CD14-positive monocyte (primary cell): Measurements from ENCODE around the gene DEAF1. TPM values are rescaled to one million over a fixed set of nuclear protein-coding genes. Genes with fewer than 3 reads are reported as not detected.

Experiments used
- DNase-seq, 3 donors: peaks; one replicate each; pipeline ENCODE4 v3.0.0-alpha.2; 2011 to 2022
- H2AFZ ChIP-seq: 2 replicates; pipeline ENCODE4 v1.6.0; 2012; ENCODE audit warnings: mild to moderate bottlenecking, low read depth, low read length, inconsistent platforms; ENCODE audit not compliant: insufficient read depth, poor library complexity, severe bottlenecking
- H3K27ac ChIP-seq, 2 donors: 1 replicate in 1 of 2; 2 replicates in 1 of 2; pipeline ENCODE4 v1.5.1; 2012 to 2013; ENCODE audit warnings: low read length in 2 of 2, control low read depth in 1 of 2, inconsistent platforms in 1 of 2, low read depth in 1 of 2, mild to moderate bottlenecking in 1 of 2
- H3K27me3 ChIP-seq, 2 donors: one replicate each; pipeline versions ENCODE4 v1.6.0 to v1.6.1; 2011 to 2013; ENCODE audit warnings: low read length in 2 of 2; ENCODE audit not compliant: control insufficient read depth in 2 of 2, insufficient read depth in 2 of 2
- H3K36me3 ChIP-seq, 2 donors: replicated peaks in 1 of 2; 1 replicate in 1 of 2; 2 replicates in 1 of 2; pipeline versions ENCODE4 v1.5.1 to v1.6.1; 2012 to 2013; ENCODE audit warnings: low read length in 2 of 2, control low read depth in 1 of 2, inconsistent platforms in 1 of 2, mild to moderate bottlenecking in 1 of 2; ENCODE audit not compliant: insufficient read depth in 2 of 2, control insufficient read depth in 1 of 2
- H3K4me1 ChIP-seq, 2 donors: 1 replicate in 1 of 2; 2 replicates in 1 of 2; pipeline versions ENCODE4 v1.5.1 to v1.6.1; 2012 to 2013; ENCODE audit warnings: low read length in 2 of 2, control low read depth in 1 of 2, inconsistent platforms in 1 of 2, mild to moderate bottlenecking in 1 of 2, moderate library complexity in 1 of 2; ENCODE audit not compliant: insufficient read depth in 2 of 2, control insufficient read depth in 1 of 2
- H3K4me2 ChIP-seq: replicated peaks from 2 replicates; pipeline ENCODE3; 2012; ENCODE audit warnings: low read length, moderate library complexity, mild to moderate bottlenecking; ENCODE audit not compliant: poor library complexity, severe bottlenecking; ENCODE audit errors: extremely low read depth
- H3K4me3 ChIP-seq, 3 experiments: fragments of 200-600 bp in 1 of 3; sonication (generic) in 1 of 3; replicated peaks in 1 of 3; 1 replicate in 2 of 3; 2 replicates in 1 of 3; pipeline ENCODE4 v1.5.1; 2011 to 2013; ENCODE audit warnings: low read length in 3 of 3, mild to moderate bottlenecking in 3 of 3, control low read depth in 2 of 3, low read depth in 2 of 3, inconsistent platforms in 1 of 3, moderate library complexity in 1 of 3
- H3K79me2 ChIP-seq: 2 replicates; pipeline ENCODE4 v1.6.0; 2012; ENCODE audit warnings: mild to moderate bottlenecking, control low read depth, inconsistent platforms, low read length, moderate library complexity; ENCODE audit not compliant: insufficient read depth
- H3K9ac ChIP-seq: 2 replicates; pipeline ENCODE4 v1.6.0; 2017; ENCODE audit warnings: low read length, mild to moderate bottlenecking; ENCODE audit not compliant: insufficient read depth, poor library complexity, severe bottlenecking
- H3K9me3 ChIP-seq, 2 donors: replicated peaks in 1 of 2; 1 replicate in 1 of 2; 2 replicates in 1 of 2; pipeline versions ENCODE4 v1.5.1 to v1.6.1; 2012 to 2013; ENCODE audit warnings: low read length in 2 of 2, control low read depth in 1 of 2; ENCODE audit not compliant: control insufficient read depth in 1 of 2, insufficient read depth in 1 of 2
- H4K20me1 ChIP-seq: 2 replicates; pipeline ENCODE4 v1.6.0; 2012; ENCODE audit warnings: mild to moderate bottlenecking, low read length, control low read depth, moderate library complexity; ENCODE audit not compliant: insufficient read depth
- H3K27ac Mint-ChIP-seq, 7 donors: one replicate each; pipeline ENCODE4 v1.8.0; 2020; ENCODE audit warnings: mild to moderate bottlenecking in 7 of 7, mixed read lengths in 7 of 7, moderate library complexity in 6 of 7, inconsistent platforms in 2 of 7
- H3K27me3 Mint-ChIP-seq, 3 donors: one replicate each; pipeline ENCODE4 v1.8.0; 2021 to 2022; ENCODE audit warnings: low read depth in 3 of 3, mild to moderate bottlenecking in 3 of 3, mixed read lengths in 3 of 3, moderate library complexity in 3 of 3, inconsistent platforms in 1 of 3
- H3K36me3 Mint-ChIP-seq, 2 donors: one replicate each; pipeline ENCODE4 v1.8.0; 2020; ENCODE audit warnings: mixed read lengths in 2 of 2, inconsistent platforms in 1 of 2, mild to moderate bottlenecking in 1 of 2
- H3K4me1 Mint-ChIP-seq: one replicate; pipeline ENCODE4 v1.8.0; 2020; ENCODE audit warnings: mild to moderate bottlenecking, mixed read lengths
- H3K4me3 Mint-ChIP-seq, 2 donors: one replicate each; pipeline ENCODE4 v1.8.0; 2020; ENCODE audit warnings: mild to moderate bottlenecking in 2 of 2, mixed read lengths in 2 of 2, moderate library complexity in 1 of 2
- H3K9me3 Mint-ChIP-seq, 7 donors: one replicate each; pipeline ENCODE4 v1.8.0; 2020 to 2022; ENCODE audit warnings: mixed read lengths in 7 of 7, mild to moderate bottlenecking in 6 of 7, moderate library complexity in 6 of 7, inconsistent platforms in 2 of 7
- WGBS: methylation state at CpG from one replicate; pipeline ENCODE4 v1.1.5; 2013; ENCODE audit warnings: missing lambda C conversion rate; ENCODE audit not compliant: insufficient coverage; 5-methylcytosine and 5-hydroxymethylcytosine counted together
- intact Hi-C, 2 donors: fragments of 100-400 bp; cut with micrococcal nuclease; formaldehyde crosslinking; loops; one replicate each; pipeline versions ENCODE4 v1.15.0 to v1.15.1; 2023
- polyA plus RNA-seq, 3 donors: library from polyadenylated mRNA; depleted of rRNA in 1 of 3; unstranded in 2 of 3; stranded (reverse) in 1 of 3; fragments of 300-500 nt in 2 of 3; fragments of >200 nt in 1 of 3; fragmentation: Illumina TruSeq in 2 of 3; gene quantifications; 1 replicate in 2 of 3; 2 replicates in 1 of 3; pipeline ENCODE4 v1.2.3, GENCODE V29; 2012 to 2021
- TF ChIP-seq, protein P1 (sequence below): fragments of 200-600 bp; IDR thresholded peaks from one replicate; pipeline ENCODE4 v1.8.0; 2022; ENCODE audit warnings: antibody characterized with exemption, mild to moderate bottlenecking

DEAF1 gene
- polyA plus RNA-seq, 3 donors = 18.0 to 22.3 (median 22.2) TPM

DNA sequence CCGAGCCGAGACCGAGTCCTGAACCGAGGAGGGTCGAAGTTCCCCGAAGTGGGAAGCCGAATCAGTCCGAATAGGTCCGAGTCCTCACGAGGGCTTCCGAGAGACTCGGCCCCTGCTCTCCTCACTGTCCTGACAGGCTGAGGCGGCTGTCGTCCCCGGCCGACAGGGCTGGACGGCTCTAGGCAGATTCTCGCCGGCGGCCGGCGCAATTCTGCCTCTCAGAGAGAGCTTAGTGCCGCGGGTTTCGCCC lies 191 bp upstream of the DEAF1 start:
- H3K27me3 Mint-ChIP-seq = peaks cover 0 to 8% (median 5%) of the 10 kb centered on the region in 3 donors
- Histone ChIP-seq H3K4me3 (peak overlapping the region; percentile 73 to 87 (median 83)), H3K36me3 (peaks cover 5 to 19% of the 10 kb centered on the region in 2 donors), H4K20me1 (peaks cover 38% of the 10 kb centered on the region), H3K4me1 (peaks cover 46 to 51% of the 10 kb centered on the region in 2 donors), H3K9me3 (no peaks in the 10 kb centered on the region), H3K9ac (peak overlapping the region; percentile 95), H2AFZ (peak overlapping the region; percentile 89), H3K27me3 (no peaks in the 10 kb centered on the region), H3K27ac (peak overlapping the region; percentile 95 to 98), H3K4me2 (peak overlapping the region; percentile 84), H3K79me2 (peaks cover 58% of the 10 kb centered on the region)
- TF ChIP-seq, protein P1, sequence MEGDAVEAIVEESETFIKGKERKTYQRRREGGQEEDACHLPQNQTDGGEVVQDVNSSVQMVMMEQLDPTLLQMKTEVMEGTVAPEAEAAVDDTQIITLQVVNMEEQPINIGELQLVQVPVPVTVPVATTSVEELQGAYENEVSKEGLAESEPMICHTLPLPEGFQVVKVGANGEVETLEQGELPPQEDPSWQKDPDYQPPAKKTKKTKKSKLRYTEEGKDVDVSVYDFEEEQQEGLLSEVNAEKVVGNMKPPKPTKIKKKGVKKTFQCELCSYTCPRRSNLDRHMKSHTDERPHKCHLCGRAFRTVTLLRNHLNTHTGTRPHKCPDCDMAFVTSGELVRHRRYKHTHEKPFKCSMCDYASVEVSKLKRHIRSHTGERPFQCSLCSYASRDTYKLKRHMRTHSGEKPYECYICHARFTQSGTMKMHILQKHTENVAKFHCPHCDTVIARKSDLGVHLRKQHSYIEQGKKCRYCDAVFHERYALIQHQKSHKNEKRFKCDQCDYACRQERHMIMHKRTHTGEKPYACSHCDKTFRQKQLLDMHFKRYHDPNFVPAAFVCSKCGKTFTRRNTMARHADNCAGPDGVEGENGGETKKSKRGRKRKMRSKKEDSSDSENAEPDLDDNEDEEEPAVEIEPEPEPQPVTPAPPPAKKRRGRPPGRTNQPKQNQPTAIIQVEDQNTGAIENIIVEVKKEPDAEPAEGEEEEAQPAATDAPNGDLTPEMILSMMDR = no peak
- H3K9me3 Mint-ChIP-seq = peaks cover 0 to 1% (median 0%) of the 10 kb centered on the region in 7 donors
- peaks cover 20 to 40% of the 10 kb centered on the region in 2 donors for H3K36me3 Mint-ChIP-seq
- peak overlapping the region; percentile 93 to 97 (median 96) for H3K27ac Mint-ChIP-seq
- peak overlapping the region; percentile 83 to 89 for H3K4me3 Mint-ChIP-seq
- DNase-seq = no peak
- H3K4me1 Mint-ChIP-seq = peaks cover 48% of the 10 kb centered on the region
- intact Hi-C loops = loop anchor here in 1 of 2 donors (10.0 kb wide), 1 partner anchor 690 kb away; the partner anchor contains the start of gene BRSK2
- WGBS = under 1% methylated on average over 25 of the region's 25 CpGs

DNA sequence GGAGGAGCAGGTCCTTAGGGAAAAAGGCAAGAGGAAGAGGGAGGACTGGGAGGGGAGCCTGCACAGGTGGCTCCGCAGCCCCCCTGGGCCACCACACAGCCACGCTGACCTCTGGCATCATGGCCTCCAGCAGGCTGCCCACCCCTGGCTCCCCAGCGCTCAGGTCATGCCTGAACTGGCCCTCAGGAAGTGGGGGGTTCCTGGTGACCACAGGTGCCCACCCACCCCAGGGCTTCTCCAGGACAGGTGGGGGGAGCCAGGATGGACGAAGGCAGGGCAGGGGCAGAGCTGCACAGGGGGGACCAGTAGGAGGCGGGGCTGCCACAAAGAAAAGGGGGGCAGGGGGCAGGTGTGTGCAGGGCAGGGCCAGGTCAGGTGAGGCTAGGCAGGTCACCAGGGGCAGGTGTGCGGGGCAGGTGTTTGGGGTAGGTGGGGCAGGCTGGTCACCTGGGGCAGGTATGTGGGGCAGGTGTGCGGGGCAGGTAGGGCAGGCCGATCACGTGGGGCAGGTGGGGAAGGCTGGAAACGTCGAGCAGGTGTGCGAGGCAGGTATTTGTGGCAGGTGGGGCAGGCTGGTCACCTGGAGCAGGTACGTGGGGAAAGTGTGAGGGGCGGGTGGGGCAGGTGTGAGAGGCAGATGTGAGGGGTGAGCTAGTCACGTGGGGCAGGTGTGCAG lies 997 bp downstream of the DEAF1 start:
- peak overlapping the region in 1 of 3 experiments; percentile 54 for H3K4me3 ChIP-seq
- H3K79me2 ChIP-seq = peaks cover 48% of the 10 kb centered on the region
- H4K20me1 ChIP-seq = peaks cover 38% of the 10 kb centered on the region
- H3K27me3 ChIP-seq = no peaks in the 10 kb centered on the region
- peaks cover 45% of the 10 kb centered on the region for H3K4me1 Mint-ChIP-seq
- peak overlapping the region; percentile 60 for H3K4me2 ChIP-seq
- H3K27me3 Mint-ChIP-seq = peaks cover 0 to 8% (median 5%) of the 10 kb centered on the region in 3 donors
- H3K36me3 Mint-ChIP-seq = peaks cover 19 to 38% of the 10 kb centered on the region in 2 donors
- peak overlapping the region in 3 of 7 donors; percentile 62 to 76 (median 69) for H3K27ac Mint-ChIP-seq
- no peaks in the 10 kb centered on the region for H3K9me3 ChIP-seq
- WGBS = 71% methylated on average over 12 of the region's 15 CpGs
- peak overlapping the region; percentile 72 to 76 for H3K4me3 Mint-ChIP-seq
- peaks cover 41 to 47% of the 10 kb centered on the region in 2 donors for H3K4me1 ChIP-seq
- TF ChIP-seq, protein P1 = no peak
- intact Hi-C loops = loop anchor here in 1 of 2 donors (10.0 kb wide), 1 partner anchor 691 kb away; the partner anchor contains the start of gene BRSK2
- H2AFZ ChIP-seq = peak overlapping the region; percentile 31
- H3K27ac ChIP-seq = no peak overlapping the region
- DNase-seq = peak in 1 of 3 donors; percentile 16
- peaks cover 2 to 21% of the 10 kb centered on the region in 2 donors for H3K36me3 ChIP-seq
- H3K9ac ChIP-seq = peak overlapping the region; percentile 40
- H3K9me3 Mint-ChIP-seq = peaks cover 0 to 1% (median 0%) of the 10 kb centered on the region in 7 donors
